GM13977 (cell line): ENCODE data around the gene TOMM40L.
A peak's percentile ranks its signal among the peaks of the same experiment; 100 is the strongest.
"Not testable (repeated sequence)": the region's sequence is repeated elsewhere in the genome, so short reads cannot be mapped to it uniquely, and the experiment has no call there.

Experiments used
- DNase-seq: peaks from one replicate; pipeline ENCODE4 v3.0.0; 2012; ENCODE audit warnings: low spot score
- CTCF ChIP-seq: IDR thresholded peaks from 2 replicates; pipeline ENCODE4 v1.5.1; 2012; ENCODE audit warnings: mild to moderate bottlenecking, control low read depth; ENCODE audit not compliant: insufficient read depth; ENCODE audit errors: extremely low read depth, missing control alignments
- in situ Hi-C: fragments of 300-500 bp; cut with MboI; formaldehyde crosslinking; loops from one replicate; pipeline ENCODE4 v1.12.0; 2022; ENCODE audit warnings: low sequenced_read_pairs, low pct_unique_long_range_greater_than_20kb, mixed read lengths, inconsistent platforms; ENCODE audit not compliant: unreplicated experiment

The TOMM40L gene

DNA sequence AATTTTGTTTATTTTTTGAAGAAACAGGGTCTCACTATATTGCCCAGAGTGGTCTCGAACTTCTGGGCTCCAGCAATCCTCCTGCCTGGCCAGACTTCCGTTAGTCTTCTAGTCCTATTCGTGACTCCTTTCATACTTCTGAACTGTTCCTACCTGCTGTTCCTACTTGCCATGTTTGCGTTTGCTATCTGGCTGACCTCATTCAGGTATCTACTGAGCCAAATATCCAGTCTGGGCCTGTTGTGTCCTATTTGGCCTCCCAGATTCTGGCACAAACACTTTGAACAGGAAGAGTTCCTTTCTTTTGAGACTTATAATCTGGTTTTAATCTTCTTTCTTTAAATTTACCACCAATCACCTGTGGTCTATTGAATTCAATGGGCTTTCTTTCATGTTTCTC lies 19.0 kb downstream of the TOMM40L start:
- in situ Hi-C loops: no loop called here
- TF ChIP-seq CTCF: no peak
- DNase-seq: no peak

DNA sequence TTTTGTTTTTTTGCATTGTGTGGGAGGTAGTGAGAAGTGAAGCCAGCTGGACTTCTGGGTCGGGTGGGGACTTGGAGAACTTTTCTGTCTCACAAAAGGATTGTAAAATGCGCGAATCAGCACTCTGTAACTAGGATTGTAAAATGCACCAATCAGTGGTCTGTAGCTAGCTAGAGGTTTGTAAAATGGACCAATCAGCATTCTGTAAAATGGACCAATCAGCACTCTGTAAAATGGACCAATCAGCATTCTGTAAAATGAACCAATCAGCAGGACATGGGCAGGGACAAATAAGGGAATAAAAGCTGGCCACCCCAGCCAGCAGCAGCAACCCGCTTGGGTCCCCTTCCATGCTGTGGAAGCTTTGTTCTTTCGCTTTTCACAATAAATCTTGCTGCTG lies 24.2 kb downstream of the TOMM40L start:
- DNase-seq, in situ Hi-C loops: not testable (repeated sequence)

- in situ Hi-C loops: no loop called here
- TF ChIP-seq CTCF: no peak
- no peak for DNase-seq
Measured at GRCh38 chr1:161250829-161251228, 25.0 kb downstream of the TOMM40L start.

- in situ Hi-C loops: no loop called here
- TF ChIP-seq CTCF: no peak
- no peak for DNase-seq
Measured at GRCh38 chr1:161251579-161251978, 25.7 kb downstream of the TOMM40L start.

GRCh38 chr1:161255302-161255701 lies 29.4 kb downstream of the TOMM40L start:
- DNase-seq, in situ Hi-C loops: not testable (repeated sequence)

DNA sequence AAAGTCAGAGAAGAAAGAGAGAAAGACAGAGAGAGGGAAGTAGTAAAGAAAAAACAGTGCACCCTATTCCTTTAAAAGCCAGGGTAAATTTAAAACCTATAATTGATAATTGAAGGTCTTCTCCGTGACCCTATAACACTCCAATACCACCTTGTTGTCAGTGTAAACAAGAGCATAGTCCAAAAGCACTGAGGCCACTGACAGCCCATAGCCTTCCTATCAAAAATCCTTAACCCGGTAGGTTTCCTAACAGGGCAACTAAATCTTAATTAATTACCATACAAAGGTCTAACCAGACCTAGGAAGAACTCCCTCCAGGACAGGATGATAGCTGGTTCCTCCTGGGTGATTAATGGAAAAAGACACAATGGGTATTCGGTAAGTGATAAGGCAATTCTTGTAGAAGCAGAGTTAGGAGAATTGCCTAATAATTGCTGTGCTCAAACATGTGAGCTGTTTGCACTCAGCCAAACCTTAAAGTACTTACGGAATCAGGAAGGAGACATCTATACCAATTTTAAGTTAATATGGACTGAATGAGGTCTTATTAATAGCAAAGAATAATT lies 30.2 kb downstream of the TOMM40L start:
- DNase-seq, in situ Hi-C loops: not testable (repeated sequence)

GRCh38 chr1:161257109-161257508 lies 31.2 kb downstream of the TOMM40L start:
- in situ Hi-C loops, DNase-seq: not testable (repeated sequence)

- DNase-seq: peak; percentile 82
- in situ Hi-C loops: no loop called here
- TF ChIP-seq CTCF: no peak
Measured at GRCh38 chr1:161258439-161259344, 32.8 kb downstream of the TOMM40L start, which contains the start of gene PCP4L1. Gene PCP4L1 (plus strand): TSS chr1:161258745. CDS start chr1:161258975, 230 bp downstream.

- no peak for TF ChIP-seq CTCF
- no peak for DNase-seq
- in situ Hi-C loops: no loop called here
Measured at GRCh38 chr1:161259345-161259702, 33.5 kb downstream of the TOMM40L start.
